ENCODE results near the gene TNFSF13.

DNA sequence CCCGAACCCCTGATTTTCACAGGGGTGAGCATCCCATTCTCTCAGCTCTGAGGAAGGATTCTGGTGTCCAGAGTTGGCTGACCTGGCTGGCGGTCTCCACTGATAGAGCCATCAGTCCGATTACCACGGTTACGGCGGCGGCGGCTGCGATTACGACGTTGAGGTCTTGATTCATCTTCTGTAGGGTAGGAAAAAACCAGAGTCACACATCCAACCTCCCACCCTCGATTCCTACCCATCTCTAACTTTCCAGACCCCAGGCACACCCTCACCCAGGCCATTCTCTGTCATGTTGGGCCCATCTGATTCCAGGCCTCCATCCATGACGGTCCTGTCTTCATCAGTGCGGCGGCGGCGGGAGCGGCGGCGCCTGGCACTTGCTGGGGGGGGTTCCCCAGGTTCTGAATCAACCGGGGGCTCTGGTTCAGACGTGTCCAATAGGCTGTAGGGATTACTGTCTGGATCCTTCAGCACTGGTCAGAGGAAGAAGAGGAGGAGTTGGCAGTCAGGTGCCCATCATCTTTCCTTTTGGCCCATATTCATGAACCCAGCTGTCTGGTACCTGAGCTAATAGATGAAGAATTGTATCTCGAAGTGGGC is 34.0 kb downstream of the TNFSF13 start:
- TF ChIP-seq, protein P1, sequence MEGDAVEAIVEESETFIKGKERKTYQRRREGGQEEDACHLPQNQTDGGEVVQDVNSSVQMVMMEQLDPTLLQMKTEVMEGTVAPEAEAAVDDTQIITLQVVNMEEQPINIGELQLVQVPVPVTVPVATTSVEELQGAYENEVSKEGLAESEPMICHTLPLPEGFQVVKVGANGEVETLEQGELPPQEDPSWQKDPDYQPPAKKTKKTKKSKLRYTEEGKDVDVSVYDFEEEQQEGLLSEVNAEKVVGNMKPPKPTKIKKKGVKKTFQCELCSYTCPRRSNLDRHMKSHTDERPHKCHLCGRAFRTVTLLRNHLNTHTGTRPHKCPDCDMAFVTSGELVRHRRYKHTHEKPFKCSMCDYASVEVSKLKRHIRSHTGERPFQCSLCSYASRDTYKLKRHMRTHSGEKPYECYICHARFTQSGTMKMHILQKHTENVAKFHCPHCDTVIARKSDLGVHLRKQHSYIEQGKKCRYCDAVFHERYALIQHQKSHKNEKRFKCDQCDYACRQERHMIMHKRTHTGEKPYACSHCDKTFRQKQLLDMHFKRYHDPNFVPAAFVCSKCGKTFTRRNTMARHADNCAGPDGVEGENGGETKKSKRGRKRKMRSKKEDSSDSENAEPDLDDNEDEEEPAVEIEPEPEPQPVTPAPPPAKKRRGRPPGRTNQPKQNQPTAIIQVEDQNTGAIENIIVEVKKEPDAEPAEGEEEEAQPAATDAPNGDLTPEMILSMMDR (conservative IDR thresholded peaks at IDR 0.05; ENCODE audit: low read depth, low read length): no peak
- TF ChIP-seq POLR2A (IDR thresholded peaks at IDR 0.05; ENCODE audit: low read depth, low read length) (no peak), NFE2L2 (IDR thresholded peaks at IDR 0.05; ENCODE audit: low read depth, low read length) (no peak), SMC3 (IDR thresholded peaks at IDR 0.05; ENCODE audit: low read depth, low read length) (no peak), RAD21 (IDR thresholded peaks at IDR 0.05; ENCODE audit: low read length) (no peak), MXI1 (IDR thresholded peaks at IDR 0.05; ENCODE audit: borderline replicate concordance, low read depth, low read length) (no peak), MAZ (IDR thresholded peaks at IDR 0.05; ENCODE audit: borderline replicate concordance, low read depth, low read length) (no peak)

Measured in IMR-90 (cell line).